ENCODE measurements around the gene CPD. TPM values are rescaled to one million over a fixed set of nuclear protein-coding genes. Genes with fewer than 3 reads are reported as not detected.

The CPD gene
- total and polyA plus RNA-seq, 2 of the 13 experiments (the other 11 are each of a cell fraction or from before 2014, with no cell fraction given): 46.1 to 72.3 TPM

DNA sequence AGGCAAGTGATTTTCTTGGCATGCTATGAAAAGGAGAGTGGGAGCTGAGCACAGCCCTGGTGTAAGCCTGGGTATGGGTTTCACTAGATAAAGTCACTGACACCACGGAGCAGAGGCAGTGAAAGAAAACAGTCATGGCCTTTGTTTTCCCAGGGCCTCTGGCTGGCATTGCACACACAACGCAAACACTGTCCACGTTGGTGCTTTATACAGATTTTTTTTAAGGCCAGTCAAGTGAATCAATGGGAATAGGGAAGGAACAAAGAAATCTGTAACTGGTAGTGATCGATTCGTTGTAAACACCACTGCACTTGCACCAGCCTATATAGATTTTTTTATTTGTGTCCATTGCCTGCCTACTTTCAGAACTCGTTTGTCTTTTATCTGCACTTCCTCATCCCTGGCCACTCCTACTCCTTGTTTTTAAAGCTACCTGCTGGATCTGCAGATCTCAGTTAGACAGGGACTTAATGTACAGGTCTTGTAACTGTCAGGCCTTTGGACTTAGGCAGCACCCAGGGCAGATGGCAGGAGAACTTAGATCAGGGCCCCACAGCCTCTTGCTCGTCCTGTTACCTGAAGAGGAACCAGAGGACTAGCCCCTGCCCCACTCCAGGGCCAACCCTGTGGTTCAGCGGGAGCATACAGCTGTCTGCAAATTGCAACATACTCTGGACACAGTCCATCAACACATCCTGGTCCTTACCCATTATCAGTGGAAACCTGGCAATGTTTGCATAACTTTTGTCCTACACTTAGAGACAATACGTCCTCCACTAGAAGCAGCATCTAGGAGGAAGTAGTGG lies 34.2 kb upstream of the CPD start (continued):
- TF ChIP-seq CC2D1A (CRISPR knock-in tag; IDR thresholded peaks at IDR 0.05) (no peak), FOXK2 (IDR thresholded peaks at IDR 0.05) (peak; percentile 43; the same call in 1 of the 2 replicates), RBM22 (optimal IDR thresholded peaks at IDR 0.05; ENCODE audit: low read length) (no peak), AGO2 (optimal IDR thresholded peaks at IDR 0.05; ENCODE audit: low read depth, low read length) (no peak), GATA4 (IDR thresholded peaks at IDR 0.05; ENCODE audit: borderline replicate concordance, low read depth) (peak; percentile 77), ZSCAN9 (CRISPR knock-in tag; IDR thresholded peaks at IDR 0.05; ENCODE audit: borderline replicate concordance) (no peak; the same call in 1 of the 2 replicates), ETV5 (CRISPR knock-in tag; IDR thresholded peaks at IDR 0.05; ENCODE audit: borderline replicate concordance) (peak; percentile 93), ZKSCAN8 (CRISPR knock-in tag; IDR thresholded peaks at IDR 0.05; ENCODE audit: borderline replicate concordance) (peak; percentile 97), CBFB (CRISPR knock-in tag; IDR thresholded peaks at IDR 0.05) (peak; percentile 82), ZFP62 (CRISPR knock-in tag; IDR thresholded peaks at IDR 0.05) (no peak), ARNTL (CRISPR knock-in tag; IDR thresholded peaks at IDR 0.05) (peak; percentile 79; the same call in 1 of the 2 replicates), BORCS8-MEF2B (CRISPR knock-in tag; IDR thresholded peaks at IDR 0.05) (peak; percentile 84), TRIM24 (CRISPR knock-in tag; IDR thresholded peaks at IDR 0.05) (no peak)
- TF ChIP-seq, protein P1, sequence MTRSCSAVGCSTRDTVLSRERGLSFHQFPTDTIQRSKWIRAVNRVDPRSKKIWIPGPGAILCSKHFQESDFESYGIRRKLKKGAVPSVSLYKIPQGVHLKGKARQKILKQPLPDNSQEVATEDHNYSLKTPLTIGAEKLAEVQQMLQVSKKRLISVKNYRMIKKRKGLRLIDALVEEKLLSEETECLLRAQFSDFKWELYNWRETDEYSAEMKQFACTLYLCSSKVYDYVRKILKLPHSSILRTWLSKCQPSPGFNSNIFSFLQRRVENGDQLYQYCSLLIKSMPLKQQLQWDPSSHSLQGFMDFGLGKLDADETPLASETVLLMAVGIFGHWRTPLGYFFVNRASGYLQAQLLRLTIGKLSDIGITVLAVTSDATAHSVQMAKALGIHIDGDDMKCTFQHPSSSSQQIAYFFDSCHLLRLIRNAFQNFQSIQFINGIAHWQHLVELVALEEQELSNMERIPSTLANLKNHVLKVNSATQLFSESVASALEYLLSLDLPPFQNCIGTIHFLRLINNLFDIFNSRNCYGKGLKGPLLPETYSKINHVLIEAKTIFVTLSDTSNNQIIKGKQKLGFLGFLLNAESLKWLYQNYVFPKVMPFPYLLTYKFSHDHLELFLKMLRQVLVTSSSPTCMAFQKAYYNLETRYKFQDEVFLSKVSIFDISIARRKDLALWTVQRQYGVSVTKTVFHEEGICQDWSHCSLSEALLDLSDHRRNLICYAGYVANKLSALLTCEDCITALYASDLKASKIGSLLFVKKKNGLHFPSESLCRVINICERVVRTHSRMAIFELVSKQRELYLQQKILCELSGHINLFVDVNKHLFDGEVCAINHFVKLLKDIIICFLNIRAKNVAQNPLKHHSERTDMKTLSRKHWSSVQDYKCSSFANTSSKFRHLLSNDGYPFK (CRISPR knock-in tag; IDR thresholded peaks at IDR 0.05; ENCODE audit: borderline replicate concordance): peak; percentile 53; the same call in 1 of the 2 replicates
- TF ChIP-seq, protein P2, sequence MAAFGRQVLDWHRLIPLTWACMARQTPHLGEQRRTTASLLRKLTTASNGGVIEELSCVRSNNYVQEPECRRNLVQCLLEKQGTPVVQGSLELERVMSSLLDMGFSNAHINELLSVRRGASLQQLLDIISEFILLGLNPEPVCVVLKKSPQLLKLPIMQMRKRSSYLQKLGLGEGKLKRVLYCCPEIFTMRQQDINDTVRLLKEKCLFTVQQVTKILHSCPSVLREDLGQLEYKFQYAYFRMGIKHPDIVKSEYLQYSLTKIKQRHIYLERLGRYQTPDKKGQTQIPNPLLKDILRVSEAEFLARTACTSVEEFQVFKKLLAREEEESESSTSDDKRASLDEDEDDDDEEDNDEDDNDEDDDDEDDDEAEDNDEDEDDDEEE (CRISPR knock-in tag; IDR thresholded peaks at IDR 0.05): no peak
- TF ChIP-seq, protein P3, sequence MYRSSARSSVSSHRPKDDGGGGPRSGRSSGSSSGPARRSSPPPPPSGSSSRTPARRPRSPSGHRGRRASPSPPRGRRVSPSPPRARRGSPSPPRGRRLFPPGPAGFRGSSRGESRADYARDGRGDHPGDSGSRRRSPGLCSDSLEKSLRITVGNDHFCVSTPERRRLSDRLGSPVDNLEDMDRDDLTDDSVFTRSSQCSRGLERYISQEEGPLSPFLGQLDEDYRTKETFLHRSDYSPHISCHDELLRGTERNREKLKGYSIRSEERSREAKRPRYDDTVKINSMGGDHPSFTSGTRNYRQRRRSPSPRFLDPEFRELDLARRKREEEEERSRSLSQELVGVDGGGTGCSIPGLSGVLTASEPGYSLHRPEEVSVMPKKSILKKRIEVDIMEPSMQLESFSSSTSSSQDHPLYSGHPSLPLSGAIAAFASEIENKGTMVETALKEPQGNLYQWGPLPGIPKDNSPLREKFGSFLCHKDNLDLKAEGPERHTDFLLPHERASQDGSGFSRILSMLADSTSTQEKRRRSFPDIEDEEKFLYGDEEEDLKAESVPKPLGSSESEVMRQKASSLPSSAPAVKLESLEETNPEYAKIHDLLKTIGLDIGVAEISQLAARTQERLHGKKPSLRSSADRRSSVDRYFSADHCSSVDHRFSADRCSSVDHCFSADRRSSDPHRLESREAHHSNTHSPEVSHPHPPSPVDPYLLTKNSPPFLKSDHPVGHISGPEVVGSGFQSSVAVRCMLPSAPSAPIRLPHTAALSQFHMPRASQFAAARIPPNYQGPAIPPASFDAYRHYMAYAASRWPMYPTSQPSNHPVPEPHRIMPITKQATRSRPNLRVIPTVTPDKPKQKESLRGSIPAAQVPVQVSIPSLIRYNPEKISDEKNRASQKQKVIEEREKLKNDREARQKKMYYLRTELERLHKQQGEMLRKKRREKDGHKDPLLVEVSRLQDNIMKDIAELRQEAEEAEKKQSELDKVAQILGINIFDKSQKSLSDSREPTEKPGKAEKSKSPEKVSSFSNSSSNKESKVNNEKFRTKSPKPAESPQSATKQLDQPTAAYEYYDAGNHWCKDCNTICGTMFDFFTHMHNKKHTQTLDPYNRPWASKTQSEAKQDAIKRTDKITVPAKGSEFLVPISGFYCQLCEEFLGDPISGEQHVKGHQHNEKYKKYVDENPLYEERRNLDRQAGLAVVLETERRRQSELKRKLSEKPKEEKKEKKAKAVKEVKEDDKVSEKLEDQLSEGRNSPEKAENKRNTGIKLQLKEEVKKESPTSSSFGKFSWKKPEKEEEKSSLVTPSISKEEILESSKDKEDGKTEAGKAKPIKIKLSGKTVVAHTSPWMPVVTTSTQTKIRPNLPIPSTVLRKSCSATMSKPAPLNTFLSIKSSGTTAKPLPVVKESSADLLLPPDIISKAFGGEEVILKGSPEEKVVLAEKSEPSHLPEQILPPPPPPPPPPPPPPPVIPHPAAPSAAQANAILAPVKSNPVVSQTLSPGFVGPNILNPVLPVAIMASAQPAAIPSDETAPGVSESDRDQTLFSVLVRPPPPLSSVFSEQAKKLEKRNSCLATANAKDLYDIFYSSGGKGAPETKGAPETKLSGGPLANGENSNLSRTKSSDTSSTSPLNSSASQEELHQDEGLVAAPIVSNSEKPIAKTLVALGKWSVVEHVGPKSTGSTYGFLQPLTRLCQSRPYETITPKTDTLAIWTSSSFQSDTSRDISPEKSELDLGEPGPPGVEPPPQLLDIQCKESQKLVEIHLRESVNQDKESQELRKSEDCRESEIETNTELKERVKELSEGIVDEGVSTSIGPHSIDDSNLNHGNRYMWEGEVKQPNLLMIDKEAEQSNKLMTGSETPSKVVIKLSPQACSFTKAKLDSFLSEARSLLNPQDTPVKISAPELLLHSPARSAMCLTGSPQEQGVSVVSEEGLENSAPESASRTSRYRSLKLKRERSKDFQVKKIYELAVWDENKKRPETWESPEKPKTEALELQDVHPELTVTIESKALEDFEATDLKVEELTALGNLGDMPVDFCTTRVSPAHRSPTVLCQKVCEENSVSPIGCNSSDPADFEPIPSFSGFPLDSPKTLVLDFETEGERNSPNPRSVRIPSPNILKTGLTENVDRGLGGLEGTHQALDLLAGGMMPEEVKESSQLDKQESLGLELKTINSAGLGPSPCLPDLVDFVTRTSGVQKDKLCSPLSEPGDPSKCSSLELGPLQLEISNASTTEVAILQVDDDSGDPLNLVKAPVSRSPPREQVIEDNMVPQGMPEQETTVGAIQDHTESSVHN (CRISPR knock-in tag; IDR thresholded peaks at IDR 0.05): peak; percentile 74; the same call in 1 of the 2 replicates
